ENCODE measurements around the gene EIF2S3.
"Not testable (repeated sequence)": the region's sequence is repeated elsewhere in the genome, so short reads cannot be mapped to it uniquely, and the experiment has no call there.

The EIF2S3 gene

DNA sequence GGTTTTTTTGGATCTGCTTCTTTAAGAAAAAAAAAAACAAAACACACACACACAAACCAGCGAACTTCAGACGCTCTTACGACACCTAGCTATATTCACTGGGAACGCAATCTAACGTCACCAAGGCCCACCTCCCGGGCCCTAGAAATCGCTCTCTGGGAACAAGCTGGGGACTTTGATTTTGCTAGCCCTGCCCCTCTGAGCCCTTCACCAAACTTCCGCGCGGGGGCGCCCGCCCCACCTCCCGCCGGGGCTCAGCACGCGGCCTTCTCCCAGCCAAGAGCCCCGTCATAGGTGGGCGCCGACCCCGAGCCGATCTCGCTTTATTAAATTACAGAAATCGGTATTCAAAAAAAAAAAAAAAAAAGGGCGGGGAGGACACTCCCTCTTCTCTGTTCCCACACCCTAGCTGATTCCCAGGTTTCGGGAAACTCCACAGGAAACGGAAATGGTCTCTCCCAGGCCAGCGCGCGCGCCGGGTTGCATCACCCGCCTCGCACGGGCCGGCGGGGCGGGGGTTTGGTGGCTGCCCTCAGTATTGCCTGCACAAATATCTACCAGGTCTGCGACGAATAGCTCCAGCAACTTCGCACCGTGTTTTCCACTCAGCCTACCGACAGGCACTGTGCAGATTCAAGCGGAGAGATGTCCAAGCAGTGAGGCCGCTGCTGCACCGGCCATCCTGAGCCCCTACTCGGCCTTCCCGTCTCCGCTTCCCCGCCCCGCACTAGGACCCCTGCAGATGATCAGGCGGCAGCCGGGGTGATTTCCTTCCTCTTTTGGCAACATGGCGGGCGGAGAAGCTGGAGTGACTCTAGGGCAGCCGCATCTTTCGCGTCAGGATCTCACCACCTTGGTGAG lies at the start of gene EIF2S3:
TSS of gene EIF2S3 (plus strand) at position 775 of the 861 bp plus-strand sequence. CDS start at position 788, 13 bp downstream.
- peak; percentile 92 for FAIRE-seq

- FAIRE-seq = no peak
Observed at GRCh38 chrX:24005028-24005427, 49.7 kb upstream of the EIF2S3 start.

DNA sequence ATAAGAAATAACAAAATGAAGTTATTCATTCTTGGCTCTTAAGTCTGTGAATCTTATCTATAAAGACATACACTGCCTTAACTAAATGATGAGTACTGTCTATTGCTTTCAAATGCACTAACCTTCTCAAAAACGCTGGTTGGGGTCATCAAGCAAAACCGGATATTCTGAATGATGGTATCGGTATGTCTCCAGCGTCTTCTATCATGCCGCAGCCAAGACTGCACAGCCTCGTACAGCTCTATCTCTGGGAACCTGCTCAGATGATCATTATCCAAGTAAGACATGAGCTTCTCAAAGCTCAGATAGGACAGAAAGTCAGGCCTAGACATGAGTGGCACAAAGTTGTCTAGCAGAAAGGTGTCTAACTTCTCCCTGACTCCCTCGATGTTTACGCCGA lies 48.9 kb upstream of the EIF2S3 start:
- no peak for FAIRE-seq

DNA sequence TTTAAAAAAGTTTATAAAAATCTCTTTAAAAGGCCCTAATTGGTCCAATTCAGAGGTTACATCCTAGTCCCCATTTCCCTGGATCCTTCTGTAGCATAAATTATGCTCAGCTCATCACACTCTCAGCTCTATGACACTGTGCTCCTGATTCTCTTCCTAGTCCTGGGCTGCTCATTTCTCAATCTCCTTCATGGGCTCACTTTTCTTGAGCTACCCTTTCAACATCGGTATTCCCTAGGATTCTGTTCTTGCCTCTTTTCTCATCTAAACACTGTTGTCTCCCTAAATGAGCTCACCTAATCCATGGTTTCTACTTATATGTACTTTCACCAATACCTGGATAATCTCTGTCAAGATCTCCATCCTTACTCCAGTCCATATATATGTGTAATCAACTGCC lies 42.5 kb upstream of the EIF2S3 start:
- no peak for FAIRE-seq

- no peak for FAIRE-seq
Observed at GRCh38 chrX:24014388-24015018, 40.3 kb upstream of the EIF2S3 start.

GRCh38 chrX:24017674-24018073 lies 37.1 kb upstream of the EIF2S3 start:
- no peak for FAIRE-seq

DNA sequence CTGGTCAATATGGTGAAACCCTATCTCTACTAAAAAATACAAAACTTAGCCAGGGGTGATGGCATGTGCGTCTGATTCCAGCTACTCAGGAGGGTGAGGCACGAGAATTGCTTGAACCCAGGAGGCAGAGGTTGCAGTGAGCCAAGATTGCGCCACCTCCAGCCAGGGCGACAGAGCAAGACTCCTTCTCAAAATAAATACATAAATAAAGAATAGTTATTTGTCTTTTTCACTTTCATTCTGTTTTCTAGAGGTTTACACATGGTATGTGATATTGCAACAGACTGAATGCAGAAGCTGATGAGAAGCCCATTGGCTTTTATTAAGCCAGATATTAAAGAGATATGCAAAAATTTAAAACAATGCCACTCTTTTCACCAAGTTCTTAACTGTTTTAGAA lies 35.9 kb upstream of the EIF2S3 start:
- FAIRE-seq = no peak

- FAIRE-seq = no peak
Observed at GRCh38 chrX:24019448-24019847, 35.3 kb upstream of the EIF2S3 start.

DNA sequence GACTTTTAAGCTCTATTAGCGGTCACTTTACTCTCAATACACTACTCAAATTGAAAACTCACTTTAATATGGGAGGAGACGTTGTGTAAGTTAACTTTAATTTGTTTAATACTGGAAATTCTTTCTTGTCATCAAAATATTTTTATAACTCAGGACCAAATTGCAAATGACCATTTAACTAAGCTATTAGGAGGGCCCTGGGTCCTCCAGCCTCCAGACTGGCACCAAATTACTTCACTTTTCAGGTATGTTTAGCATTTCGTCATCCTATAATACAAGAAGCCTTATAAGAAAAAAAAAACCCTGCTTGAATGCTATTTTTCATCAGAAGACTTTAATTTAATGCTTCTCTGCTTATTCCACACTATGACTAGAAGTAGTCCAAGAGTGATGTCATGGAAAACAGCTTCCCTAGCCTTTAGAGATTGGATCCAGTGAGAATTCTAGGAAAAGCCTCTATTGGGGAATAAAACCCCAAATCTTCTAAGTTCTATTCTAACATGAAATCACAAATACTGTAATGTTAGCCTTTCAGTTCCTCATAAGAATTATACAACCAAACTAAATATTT lies 34.4 kb upstream of the EIF2S3 start:
- FAIRE-seq = no peak

- FAIRE-seq = no peak
Observed at GRCh38 chrX:24023544-24023943, 31.2 kb upstream of the EIF2S3 start.

DNA sequence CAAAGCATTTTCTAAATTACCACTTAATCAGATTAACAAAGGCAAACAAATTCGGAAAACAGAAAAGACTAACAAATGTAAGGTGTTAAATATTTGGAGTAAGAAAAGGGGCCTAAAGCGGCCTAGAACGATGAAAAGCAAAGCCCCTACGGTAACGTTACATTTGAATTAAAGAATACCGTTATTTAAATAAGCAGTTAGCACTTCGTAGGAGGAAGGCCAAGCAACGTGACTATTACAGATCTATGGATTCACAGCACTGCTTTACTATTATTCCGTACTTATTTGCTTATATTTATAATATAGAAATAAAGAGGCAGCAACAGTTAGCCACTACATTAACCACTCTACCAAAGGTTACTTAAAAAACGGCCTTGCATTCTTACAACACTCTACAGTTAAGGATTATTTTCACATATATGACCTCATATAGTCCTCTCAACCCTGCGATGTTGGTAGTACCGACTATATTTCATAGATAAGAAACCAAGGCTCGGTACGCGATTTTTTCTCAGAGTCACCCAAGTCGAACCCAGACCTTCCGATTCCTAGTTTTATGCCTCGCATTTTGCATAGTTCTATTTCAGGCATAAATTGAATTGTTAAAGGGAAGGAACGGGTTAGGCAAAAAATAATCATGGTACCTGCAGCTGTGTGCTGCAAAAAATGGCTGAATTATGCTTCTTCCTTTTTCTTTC lies 30.6 kb upstream of the EIF2S3 start:
- no peak for FAIRE-seq

DNA sequence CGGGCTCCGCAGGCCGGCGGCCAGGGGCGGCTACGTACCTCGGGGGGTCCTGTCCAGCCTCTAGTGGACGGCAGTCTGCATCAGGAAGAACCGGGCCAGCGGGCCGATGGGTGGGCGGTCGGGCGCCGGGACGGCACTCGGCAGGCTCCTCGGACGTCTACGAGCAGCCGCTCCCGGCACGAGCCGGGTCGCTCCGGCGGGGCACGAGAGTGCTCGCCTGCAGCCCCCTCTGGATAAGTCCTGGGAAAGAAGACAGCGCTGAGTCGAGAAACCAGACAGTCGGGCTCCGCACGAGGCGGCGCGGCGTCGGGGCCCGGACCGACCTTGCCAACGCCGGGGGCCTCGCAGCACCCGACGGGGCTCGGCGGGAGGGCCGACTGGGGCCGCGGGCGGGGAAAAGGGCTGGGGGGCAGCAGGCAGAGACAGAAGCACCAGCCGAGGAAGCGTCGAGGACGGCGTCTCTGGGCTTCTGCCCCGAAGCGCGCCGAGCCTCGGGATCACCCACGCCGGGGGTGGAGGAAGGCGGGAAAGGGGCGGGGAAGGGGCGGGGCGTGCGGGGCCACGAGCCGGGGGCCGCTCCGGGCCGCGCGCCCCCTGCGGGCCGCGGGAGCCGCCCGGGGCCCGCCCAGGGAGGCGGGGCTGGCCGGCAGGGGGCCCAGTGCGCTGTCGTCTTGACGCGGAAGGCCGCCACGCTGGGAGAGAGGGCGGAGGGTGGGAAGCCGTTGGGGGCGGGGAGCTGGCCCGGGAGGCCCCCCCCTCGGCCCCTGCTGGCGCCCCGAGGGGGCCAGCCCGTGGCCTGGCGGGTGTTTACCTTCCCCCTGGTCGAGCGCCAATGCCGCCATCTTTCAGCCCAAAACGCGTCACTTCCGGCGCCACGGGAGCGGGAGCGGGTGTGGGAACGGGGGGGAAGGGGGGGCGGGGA lies 29.7 kb upstream of the EIF2S3 start:
- no peak for FAIRE-seq

DNA sequence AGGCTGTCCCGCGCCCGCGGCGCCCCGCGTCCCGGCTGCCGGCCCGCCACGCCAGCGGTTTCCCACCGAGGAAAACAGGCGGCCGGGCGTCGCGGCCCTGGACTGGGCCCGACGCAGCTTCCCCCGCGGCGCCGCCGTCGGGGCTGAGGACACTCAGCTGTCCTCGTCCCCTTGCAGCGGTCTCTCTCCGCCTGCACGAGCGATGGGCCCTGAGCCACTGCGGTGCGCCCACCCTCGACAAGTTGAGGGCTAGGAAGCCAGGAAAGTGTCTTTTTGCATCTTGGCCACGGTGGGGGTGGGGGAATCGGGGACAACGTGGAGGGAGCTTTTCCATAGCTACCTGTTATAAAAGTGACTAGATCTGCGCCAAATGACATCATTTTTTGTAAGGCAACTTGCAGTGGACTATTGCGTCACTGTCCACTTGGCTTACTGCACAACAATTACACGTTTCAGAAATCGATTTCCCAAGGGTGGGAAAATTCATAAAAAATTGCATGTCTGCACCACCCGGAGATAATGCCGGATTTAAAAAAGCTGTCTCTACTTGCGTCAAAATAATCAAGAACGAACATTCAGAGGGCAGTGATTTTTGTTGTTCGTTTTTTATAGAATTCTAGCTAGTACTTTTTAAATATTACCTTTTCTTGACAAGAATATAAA lies 28.9 kb upstream of the EIF2S3 start:
- FAIRE-seq = no peak

GRCh38 chrX:24026432-24026831 lies 28.3 kb upstream of the EIF2S3 start:
- FAIRE-seq = no peak

DNA sequence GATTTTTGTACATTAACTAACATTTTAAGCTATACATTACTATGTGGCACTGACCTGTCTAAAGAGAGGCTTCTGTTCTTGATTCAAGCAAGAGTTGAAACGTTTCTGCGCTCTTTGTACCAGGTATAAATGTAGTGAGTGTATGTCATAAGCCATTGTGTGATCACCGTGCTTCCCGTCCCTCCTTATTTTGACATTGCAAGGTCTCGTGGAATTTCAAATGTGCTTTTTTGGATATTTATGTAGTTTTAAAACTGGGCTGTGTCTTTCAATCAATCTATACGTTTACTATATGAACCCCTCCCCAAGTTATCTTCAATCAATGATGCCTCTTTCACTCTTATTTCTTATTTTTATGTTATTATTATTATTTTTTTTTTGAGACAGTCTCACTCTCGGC lies 27.7 kb upstream of the EIF2S3 start, which contains the start of gene KLHL15:
TSS of gene KLHL15 (minus strand) at position 101 of the 400 bp plus-strand sequence. CDS start 20,493 bp downstream, outside the sequence.
- FAIRE-seq = no peak

- FAIRE-seq = no peak
Observed at GRCh38 chrX:24027985-24028384, 26.8 kb upstream of the EIF2S3 start.

DNA sequence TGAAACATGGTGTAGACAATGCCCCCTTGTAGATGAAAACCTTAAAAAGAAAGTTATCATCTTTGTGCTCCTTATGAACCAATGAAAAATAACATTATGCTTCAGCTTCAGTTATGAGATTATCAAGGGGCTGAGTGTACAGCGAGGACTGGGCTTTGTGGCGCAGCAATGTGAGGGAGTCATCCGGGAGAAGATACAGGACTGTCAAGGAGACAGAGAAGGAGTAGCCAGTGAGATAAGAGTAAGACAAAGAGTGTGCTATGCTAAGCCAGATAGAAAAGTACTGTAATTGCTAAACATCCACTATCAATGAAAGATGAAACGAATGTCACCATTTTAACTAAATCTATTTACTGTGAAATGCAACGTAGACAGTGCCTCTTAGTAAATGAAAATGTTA lies 24.2 kb upstream of the EIF2S3 start:
- no peak for FAIRE-seq

GRCh38 chrX:24034485-24034884 lies 20.3 kb upstream of the EIF2S3 start:
- no peak for FAIRE-seq

GRCh38 chrX:24037729-24038128 lies 17.0 kb upstream of the EIF2S3 start:
- FAIRE-seq = no peak

DNA sequence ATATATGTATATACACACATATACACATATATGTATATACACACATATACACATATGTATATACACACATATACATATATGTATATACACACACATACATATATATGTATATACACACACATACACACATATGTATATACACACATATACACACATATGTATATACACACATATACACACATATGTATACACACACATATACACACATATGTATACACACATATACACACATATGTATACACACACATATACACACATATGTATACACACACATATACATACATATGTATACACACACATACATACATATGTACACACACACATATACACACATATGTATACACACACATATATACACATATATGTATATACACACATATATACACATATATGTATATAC lies 8.7 kb upstream of the EIF2S3 start:
- FAIRE-seq = peak; percentile 83

- FAIRE-seq = not testable (repeated sequence)
Observed at GRCh38 chrX:24049643-24050042, 5.1 kb upstream of the EIF2S3 start.

All from TTC549 (cell line).